Measurements from ENCODE around the gene GLI3. TPM values are rescaled to one million over a fixed set of nuclear protein-coding genes. Genes with fewer than 3 reads are reported as not detected.

Gene GLI3
- total RNA-seq, 1 donor from 2014 or later, result 32.0 TPM

- Mint-ChIP-seq H3K4me1 (peaks cover 51% of the 10 kb centered on the region), H3K9me3 (no peaks in the 10 kb centered on the region), H3K27me3 (ENCODE audit: insufficient read depth, low read depth) (peaks cover 3% of the 10 kb centered on the region), H3K27ac (peak overlapping the region; percentile 76), H3K4me3 (no peak overlapping the region), H3K36me3 (peaks cover 57% of the 10 kb centered on the region)
- Histone ChIP-seq H3K27me3 (no peaks in the 10 kb centered on the region), H3K9me3 (ENCODE audit: low read depth) (no peaks in the 10 kb centered on the region), H3K9ac (no peak overlapping the region), H2AFZ (replicated peaks) (no peak overlapping the region), H3K27ac (peak overlapping the region; percentile 24), H3K79me2 (ENCODE audit: low read depth) (peaks cover 99% of the 10 kb centered on the region), H3K36me3 (no peaks in the 10 kb centered on the region), H3F3A (ENCODE audit: low read depth) (peaks cover 40% of the 10 kb centered on the region), H3K4me3 (no peak overlapping the region), H3K4me1 (peaks cover 48% of the 10 kb centered on the region), H3K4me2 (peak overlapping the region; percentile 54), H4K20me1 (ENCODE audit: low read depth) (peaks cover 100% of the 10 kb centered on the region)
- DNase-seq (ENCODE audit: low spot score), result no peak
- TF ChIP-seq EZH2 (IDR thresholded peaks at IDR 0.05) (no peak), EZH2phosphoT487 (IDR thresholded peaks at IDR 0.05) (no peak), CTCF (IDR thresholded peaks at IDR 0.05) (no peak)
Measured at GRCh38 chr7:42198296-42198695, 38.7 kb downstream of the GLI3 start.

- Histone ChIP-seq H3K9ac (no peak overlapping the region), H3K27ac (peak overlapping the region; percentile 24), H3K9me3 (ENCODE audit: low read depth) (no peaks in the 10 kb centered on the region), H2AFZ (replicated peaks) (no peak overlapping the region), H3K27me3 (no peaks in the 10 kb centered on the region), H3K4me1 (peaks cover 57% of the 10 kb centered on the region), H3K4me2 (peak overlapping the region; percentile 54), H3K79me2 (ENCODE audit: low read depth) (peaks cover 99% of the 10 kb centered on the region), H4K20me1 (ENCODE audit: low read depth) (peaks cover 100% of the 10 kb centered on the region), H3F3A (ENCODE audit: low read depth) (peaks cover 49% of the 10 kb centered on the region), H3K4me3 (no peak overlapping the region), H3K36me3 (no peaks in the 10 kb centered on the region)
- Mint-ChIP-seq H3K4me3 (no peak overlapping the region), H3K9me3 (no peaks in the 10 kb centered on the region), H3K27ac (peak overlapping the region; percentile 78), H3K4me1 (peaks cover 54% of the 10 kb centered on the region), H3K36me3 (peaks cover 56% of the 10 kb centered on the region), H3K27me3 (ENCODE audit: insufficient read depth, low read depth) (peaks cover 3% of the 10 kb centered on the region)
- TF ChIP-seq EZH2 (IDR thresholded peaks at IDR 0.05) (no peak), CTCF (IDR thresholded peaks at IDR 0.05) (no peak), EZH2phosphoT487 (IDR thresholded peaks at IDR 0.05) (no peak)
- DNase-seq (ENCODE audit: low spot score), result peak; percentile 75
Measured at GRCh38 chr7:42197451-42197850, 39.6 kb downstream of the GLI3 start.

- Mint-ChIP-seq H3K4me1 (peaks cover 51% of the 10 kb centered on the region), H3K27me3 (ENCODE audit: insufficient read depth, low read depth) (peaks cover 3% of the 10 kb centered on the region), H3K9me3 (no peaks in the 10 kb centered on the region), H3K27ac (no peak overlapping the region), H3K36me3 (peaks cover 53% of the 10 kb centered on the region), H3K4me3 (no peak overlapping the region)
- H3F3A ChIP-seq (ENCODE audit: low read depth), result peaks cover 56% of the 10 kb centered on the region
- TF ChIP-seq EZH2 (IDR thresholded peaks at IDR 0.05), result no peak
- TF ChIP-seq EZH2phosphoT487 (IDR thresholded peaks at IDR 0.05), result no peak
- TF ChIP-seq CTCF (IDR thresholded peaks at IDR 0.05), result no peak
- no peak overlapping the region for H3K9ac ChIP-seq
- H3K79me2 ChIP-seq (ENCODE audit: low read depth), result peaks cover 99% of the 10 kb centered on the region
- no peaks in the 10 kb centered on the region for H3K27me3 ChIP-seq
- H3K4me1 ChIP-seq, result peaks cover 72% of the 10 kb centered on the region
- H3K27ac ChIP-seq, result no peak overlapping the region
- H3K4me3 ChIP-seq, result no peak overlapping the region
- DNase-seq (ENCODE audit: low spot score), result no peak
- peaks cover 100% of the 10 kb centered on the region for H4K20me1 ChIP-seq (ENCODE audit: low read depth)
- H3K9me3 ChIP-seq (ENCODE audit: low read depth), result no peaks in the 10 kb centered on the region
- H3K36me3 ChIP-seq, result no peaks in the 10 kb centered on the region
- H3K4me2 ChIP-seq, result peak overlapping the region; percentile 65
- H2AFZ ChIP-seq (replicated peaks), result no peak overlapping the region
Measured at GRCh38 chr7:42194238-42194637, 42.8 kb downstream of the GLI3 start.

Measured in neural progenitor cell (in vitro differentiated cells).